ENCODE results near the gene TMEM42.
"Not testable (repeated sequence)": the region's sequence is repeated elsewhere in the genome, so short reads cannot be mapped to it uniquely, and the experiment has no call there.

The TMEM42 gene

GRCh38 chr3:44861412-44862225 lies at the start of gene TMEM42:
TSS of gene TMEM42 (plus strand) at chr3:44861912. CDS start at chr3:44861925, 13 bp downstream.
- peak; percentile 89 for DNase-seq (ENCODE audit: low spot score)

GRCh38 chr3:44814751-44815150 lies 47.0 kb upstream of the TMEM42 start:
- DNase-seq (ENCODE audit: low spot score): no peak

DNA sequence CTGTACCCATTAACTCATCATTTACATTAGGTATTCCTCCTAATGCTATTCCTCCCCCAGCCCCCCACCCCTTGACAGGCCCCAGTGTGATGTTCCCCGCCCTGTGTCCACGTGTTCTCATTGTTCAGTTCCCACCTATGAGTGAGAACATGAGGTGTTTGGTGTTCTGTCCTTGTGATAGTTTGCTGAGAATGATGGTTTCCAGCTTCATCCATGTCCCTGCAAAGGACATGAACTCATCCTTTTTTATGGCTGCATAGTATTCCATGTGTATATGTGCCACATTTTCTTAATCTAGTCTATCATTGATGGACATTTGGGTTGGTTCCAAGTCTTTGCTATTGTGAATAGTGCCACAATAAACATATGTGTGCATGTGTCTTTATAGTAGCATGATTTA lies 45.4 kb upstream of the TMEM42 start:
- not testable (repeated sequence) for DNase-seq (ENCODE audit: low spot score)

GRCh38 chr3:44821206-44821605 lies 40.5 kb upstream of the TMEM42 start:
- not testable (repeated sequence) for DNase-seq (ENCODE audit: low spot score)

- no peak for DNase-seq (ENCODE audit: low spot score)
Observed at GRCh38 chr3:44825264-44825925, 36.3 kb upstream of the TMEM42 start.

DNA sequence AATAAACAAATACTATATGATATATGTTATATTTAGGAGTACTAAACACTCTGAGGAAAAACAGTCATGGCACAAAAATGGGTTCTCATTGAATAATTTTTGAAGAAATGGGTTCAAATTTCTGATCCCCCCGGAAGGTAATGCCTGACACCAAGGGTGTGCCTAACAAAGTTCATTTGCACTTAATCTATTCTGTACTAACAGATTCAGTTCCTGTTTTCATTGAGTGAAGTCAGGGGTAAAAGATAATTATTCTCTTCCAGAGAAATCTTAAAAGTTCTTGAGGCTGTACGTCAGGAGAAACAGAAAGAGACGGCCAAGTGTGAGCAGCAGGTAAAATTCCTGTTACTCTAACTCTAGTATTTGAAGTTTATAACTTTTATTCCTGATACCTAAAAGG lies 34.5 kb upstream of the TMEM42 start:
- no peak for DNase-seq (ENCODE audit: low spot score)

- DNase-seq (ENCODE audit: low spot score): no peak
Observed at GRCh38 chr3:44831232-44831631, 30.5 kb upstream of the TMEM42 start.

DNA sequence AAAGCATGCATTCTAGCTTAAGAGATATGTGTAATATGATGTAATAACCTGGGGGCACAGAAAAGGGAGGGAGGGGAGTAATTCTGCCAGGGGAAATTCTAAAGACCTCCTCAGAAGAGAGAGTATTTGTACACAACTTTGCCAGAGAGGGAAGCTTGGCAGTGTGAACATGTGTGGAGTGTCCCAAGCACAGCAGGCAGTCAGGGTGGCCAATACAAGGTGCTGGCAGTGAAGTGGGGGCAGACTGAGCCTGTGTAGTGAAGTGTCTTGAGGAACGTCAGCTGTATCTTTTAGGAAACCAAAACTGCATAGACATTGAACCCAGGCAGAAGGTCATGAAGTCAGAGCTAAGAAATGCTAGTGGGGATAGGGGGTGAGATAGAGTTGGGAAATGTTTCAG lies 29.7 kb upstream of the TMEM42 start:
- no peak for DNase-seq (ENCODE audit: low spot score)

DNA sequence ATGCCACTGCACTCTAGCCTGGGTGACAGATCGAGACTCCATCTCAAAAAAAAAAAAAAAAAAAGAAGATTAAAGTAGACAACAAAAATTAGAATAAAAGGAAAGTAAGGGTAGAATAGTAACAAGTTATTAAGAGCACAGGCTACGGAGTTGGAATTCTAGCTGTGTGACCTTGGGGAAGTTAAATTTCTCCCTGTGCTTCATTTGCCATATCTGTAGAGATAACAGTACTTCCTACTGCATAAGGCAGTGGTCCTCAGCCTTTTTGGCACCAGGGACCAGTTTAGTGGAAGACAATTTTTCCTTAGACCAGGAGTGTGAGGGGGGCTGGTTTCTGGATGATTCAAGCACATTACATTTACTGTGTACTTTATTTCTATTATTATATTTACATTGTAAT lies 28.7 kb upstream of the TMEM42 start:
- DNase-seq (ENCODE audit: low spot score): no peak

DNA sequence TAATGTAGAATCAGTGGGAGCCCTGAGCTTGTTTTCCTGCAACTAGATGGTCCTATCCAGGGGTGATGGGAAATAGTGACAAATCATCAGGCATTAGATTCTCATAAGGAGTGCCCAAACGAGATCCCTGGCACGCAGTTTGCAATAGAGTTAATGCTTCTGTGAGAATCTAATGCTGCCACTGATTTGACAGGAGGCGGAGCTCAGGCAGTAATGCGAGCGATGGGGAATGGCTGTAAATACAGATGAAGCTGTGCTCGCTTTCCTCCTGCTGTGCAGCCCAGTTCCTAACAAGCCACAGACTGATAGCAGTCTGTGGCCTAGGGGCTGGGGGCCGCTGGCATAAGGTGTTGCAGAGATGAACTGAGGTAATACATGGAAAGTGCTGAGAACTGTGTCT lies 28.3 kb upstream of the TMEM42 start:
- DNase-seq (ENCODE audit: low spot score): no peak

- DNase-seq (ENCODE audit: low spot score): no peak
Observed at GRCh38 chr3:44835684-44836083, 26.0 kb upstream of the TMEM42 start.

- DNase-seq (ENCODE audit: low spot score): no peak
Observed at GRCh38 chr3:44842376-44842775, 19.3 kb upstream of the TMEM42 start.

DNA sequence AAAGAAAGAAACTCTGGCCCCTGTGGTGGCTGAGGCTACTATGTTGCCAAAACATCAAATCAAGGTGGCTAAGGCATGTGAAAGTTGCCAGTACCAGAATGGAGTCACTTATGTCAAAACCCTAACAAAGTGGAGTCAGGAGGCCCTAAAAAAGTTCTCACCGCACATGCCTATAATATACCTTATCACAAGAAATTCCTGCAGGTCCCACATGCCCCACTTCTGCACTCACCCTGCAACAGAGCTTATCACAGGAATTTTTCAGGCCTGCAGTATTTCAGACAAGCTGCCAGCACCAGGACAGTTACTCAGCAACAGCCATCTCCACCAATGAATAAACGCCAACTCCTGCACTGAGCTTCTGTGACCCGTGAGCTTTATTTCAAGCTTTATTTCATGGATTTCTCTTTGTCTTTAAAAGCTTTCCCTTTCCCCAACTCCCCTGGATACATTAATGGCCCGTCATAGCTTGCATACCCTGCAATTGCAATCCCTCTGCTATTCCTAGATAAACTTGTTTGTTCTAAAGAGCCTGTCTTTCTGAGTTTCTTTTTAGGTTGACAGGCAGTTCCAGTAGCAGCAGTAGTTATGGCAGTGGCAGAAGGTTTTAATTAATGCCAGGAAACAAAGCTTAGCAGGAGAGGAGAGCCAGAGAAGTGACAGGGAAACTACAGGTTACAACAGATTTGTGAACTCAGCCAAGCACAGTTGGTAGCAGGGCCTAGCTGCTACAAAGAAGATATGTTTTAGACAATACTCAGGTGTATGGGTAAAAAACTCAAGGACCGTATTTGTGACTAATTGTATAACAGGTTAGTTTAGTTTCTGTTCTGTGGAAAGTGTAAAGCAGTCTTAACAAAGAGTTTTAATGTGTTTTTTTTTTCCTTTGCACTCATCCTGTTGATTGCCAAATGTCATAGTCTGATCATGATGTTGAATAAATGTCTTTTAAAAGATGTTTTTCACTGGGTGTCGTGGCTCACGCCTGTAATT lies 15.9 kb upstream of the TMEM42 start:
- DNase-seq (ENCODE audit: low spot score): no peak

GRCh38 chr3:44848634-44849033 lies 13.1 kb upstream of the TMEM42 start:
- DNase-seq (ENCODE audit: low spot score): no peak

- not testable (repeated sequence) for DNase-seq (ENCODE audit: low spot score)
Observed at GRCh38 chr3:44856663-44857062, 5.0 kb upstream of the TMEM42 start.

DNA sequence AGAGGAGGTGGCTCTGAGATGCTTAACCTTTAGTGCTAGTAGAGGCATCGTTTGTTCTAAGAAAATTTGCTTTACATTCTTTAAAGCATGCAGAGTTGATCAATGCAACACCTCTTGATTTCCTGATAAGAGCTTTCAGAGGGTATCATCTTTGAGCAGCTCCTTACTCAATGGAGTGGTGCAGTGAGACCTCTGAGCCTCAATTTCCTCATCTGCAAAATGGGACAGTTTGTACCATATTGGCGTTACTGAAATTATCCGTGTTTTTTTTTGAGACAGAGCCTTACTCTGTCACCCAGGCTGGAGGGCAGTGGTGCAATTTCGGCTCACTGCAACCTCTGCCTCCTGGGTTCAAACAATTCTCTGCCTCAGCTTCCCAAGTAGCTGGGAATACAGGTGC lies 1.6 kb upstream of the TMEM42 start:
- no peak for DNase-seq (ENCODE audit: low spot score)

DNA sequence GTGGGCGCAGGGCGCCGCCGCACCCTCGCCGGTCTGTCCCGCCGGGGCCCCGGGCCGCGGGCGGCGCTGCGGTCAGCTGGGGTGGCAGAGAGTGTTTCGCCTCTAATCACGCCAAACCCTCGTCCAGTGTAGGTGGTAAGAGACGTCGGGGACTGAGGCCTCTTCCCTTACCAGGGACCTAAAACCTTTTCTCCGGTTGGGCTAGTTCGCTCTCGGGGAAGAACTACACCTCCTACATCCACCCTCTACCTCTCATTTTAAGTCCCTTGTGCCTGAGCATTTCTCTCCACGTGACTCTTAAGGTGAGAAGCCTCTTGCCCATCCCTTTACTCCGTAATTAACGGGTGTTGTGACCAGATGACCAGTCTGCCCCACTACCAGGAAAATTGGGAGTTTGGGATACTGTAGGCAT lies 520 bp downstream of the TMEM42 start:
- DNase-seq (ENCODE audit: low spot score): peak; percentile 24

GRCh38 chr3:44865272-44866035 lies 3.7 kb downstream of the TMEM42 start:
- DNase-seq (ENCODE audit: low spot score): peak; percentile 10

GRCh38 chr3:44867421-44868111 lies 5.9 kb downstream of the TMEM42 start:
- no peak for DNase-seq (ENCODE audit: low spot score)

GRCh38 chr3:44870375-44871061 lies 8.8 kb downstream of the TMEM42 start:
- DNase-seq (ENCODE audit: low spot score): no peak
